Fibroblast of peridontal ligament (primary cell): ENCODE results near the gene KIF17.

ENCODE experiments used
- DNase-seq: peaks from one replicate; pipeline ENCODE4 v3.0.0-alpha.2; 2010; ENCODE audit errors: extremely low read depth

KIF17 gene

DNA sequence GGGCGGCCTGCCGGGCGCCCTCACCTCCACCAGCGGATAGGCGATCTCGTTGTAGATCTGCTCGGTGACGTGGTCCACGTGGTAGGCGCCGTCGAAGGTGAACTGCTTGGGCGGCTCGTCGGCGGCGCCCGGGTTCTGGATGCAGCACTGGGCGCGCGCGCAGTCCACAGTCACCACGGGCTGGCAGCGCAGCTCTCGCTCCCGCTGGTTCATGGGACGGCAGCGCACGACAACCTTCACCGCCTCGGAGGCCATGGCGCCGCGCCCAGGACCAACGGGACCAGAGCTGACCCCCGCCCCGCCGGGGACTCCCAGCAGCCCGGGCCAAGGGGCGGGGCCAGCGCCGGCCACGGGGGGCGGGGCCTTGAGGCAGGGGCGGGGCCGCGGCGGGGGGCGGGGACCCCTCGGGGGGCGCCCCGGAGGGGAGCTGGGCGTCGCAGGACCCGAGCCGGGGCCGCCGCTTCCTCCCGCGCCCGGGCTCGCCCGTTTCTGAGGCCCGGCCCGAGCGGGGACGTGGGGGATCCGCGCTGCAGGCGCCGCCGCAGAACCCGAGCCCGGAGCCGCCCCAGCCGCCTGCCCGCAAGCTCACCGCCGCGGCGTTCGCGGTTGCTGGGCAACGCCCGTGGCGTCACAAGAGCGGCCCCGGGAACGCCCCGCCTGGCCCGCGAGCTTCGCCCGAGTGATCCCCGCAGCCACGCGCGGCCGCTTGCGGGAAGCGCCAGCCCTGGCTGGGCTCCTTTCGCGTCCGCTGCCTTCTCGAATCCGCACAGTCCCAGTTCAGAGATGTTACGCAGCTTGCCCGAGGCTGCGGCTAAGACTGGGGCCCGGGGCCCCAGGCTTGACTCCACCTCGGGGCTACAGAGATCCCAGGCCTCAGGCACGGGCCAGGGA is at the start of gene KIF17:
Gene KIF17 (minus strand): TSS at position 556 of the 891 bp plus-strand sequence. CDS start 301 bp downstream, at position 255.
- DNase-seq = peak; percentile 65

- no peak for DNase-seq
Observed at GRCh38 chr1:20767271-20767670, 49.5 kb upstream of the KIF17 start.

DNA sequence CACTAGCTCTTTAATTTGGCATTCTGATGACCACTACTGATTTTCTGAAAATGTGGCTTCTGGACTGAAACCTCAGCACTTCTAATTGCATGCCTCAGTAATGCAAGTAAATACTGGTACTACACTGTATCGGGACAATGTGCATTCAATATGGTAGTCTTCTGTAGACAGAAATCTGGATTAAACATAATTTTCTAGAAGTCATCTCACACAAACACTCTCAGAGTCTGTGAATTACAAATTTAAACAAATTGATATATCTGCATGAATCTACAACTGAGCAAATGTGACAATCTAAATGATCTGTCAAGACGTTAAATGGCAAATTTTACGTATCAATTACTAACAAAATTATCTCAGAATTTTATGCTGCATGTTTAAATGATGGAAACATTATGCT is 45.6 kb upstream of the KIF17 start:
- no peak for DNase-seq

GRCh38 chr1:20760322-20760721 is 42.5 kb upstream of the KIF17 start:
- DNase-seq = no peak

GRCh38 chr1:20753589-20753988 is 35.8 kb upstream of the KIF17 start:
- DNase-seq = peak; percentile 44

- DNase-seq = no peak
Observed at GRCh38 chr1:20751462-20751990, 33.7 kb upstream of the KIF17 start.

DNA sequence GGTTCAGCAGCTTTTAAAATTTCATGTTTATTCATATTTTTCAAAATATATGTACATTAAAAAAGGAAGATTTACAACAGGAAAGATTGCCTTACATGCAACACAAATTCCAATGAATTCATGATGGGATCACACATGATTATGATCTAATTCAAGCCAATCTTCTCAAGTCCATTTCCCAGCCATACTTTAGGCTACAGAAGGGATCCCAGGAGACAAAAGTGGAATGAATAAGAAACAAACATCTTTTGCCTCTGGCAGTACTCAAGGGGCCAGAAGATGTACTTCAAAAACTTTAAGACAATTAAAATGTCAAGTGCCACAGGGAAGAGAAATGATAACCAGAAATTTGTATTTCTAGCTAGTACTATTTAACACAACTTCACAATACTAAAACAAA is 24.9 kb upstream of the KIF17 start:
- DNase-seq = peak; percentile 77

GRCh38 chr1:20740781-20741180 is 23.0 kb upstream of the KIF17 start:
- no peak for DNase-seq

- DNase-seq = peak; percentile 80
Observed at GRCh38 chr1:20739225-20739624, 21.4 kb upstream of the KIF17 start.

- DNase-seq = no peak
Observed at GRCh38 chr1:20735581-20736111, 17.8 kb upstream of the KIF17 start.

- peak; percentile 18 for DNase-seq
Observed at GRCh38 chr1:20733360-20733975, 15.7 kb upstream of the KIF17 start.

DNA sequence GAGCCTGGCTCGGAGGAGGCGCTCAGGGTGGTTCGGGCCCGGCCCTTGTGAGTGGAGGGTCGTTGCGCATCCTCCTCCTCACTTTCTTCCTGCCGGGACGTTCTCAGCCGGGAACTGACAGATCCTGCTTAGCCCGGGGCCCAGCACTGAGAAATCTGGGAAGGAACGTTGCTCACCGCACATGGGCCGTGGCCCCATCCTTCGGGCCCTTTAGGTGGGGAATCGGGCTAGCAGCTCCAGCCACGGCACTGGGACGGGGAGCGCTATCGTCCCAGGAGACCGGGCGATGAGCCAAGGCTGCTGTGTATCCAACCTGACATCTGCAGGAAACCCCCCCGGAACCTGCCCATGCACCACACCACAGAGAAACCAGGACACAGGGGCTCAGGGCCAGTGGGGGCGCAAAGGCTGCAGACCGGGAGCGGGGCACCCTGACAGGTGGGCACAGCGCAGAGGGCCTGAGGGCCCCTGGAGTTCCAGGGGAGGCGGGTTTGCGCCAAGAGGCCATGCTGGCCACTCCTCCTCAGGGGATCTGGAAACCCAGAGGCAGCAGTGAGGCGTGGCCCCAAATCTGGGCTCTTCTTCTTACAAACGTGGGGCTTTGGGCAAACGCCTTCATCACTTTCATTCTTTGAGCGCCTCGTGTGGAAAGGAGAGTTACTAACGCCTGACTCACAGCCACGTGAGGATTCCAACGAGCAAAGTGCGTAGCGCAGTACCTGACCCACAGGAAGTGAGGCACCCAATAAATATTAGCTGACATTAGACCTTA is 15.0 kb upstream of the KIF17 start, which contains the start of gene SH2D5:
Gene SH2D5 (minus strand): TSS at position 116 of the 772 bp plus-strand sequence. CDS start 4,659 bp downstream, outside the sequence.
- peak; percentile 93 for DNase-seq

GRCh38 chr1:20732071-20732587 is 14.3 kb upstream of the KIF17 start:
- DNase-seq = peak; percentile 40

GRCh38 chr1:20731057-20731991 is 13.5 kb upstream of the KIF17 start:
- DNase-seq = no peak

DNA sequence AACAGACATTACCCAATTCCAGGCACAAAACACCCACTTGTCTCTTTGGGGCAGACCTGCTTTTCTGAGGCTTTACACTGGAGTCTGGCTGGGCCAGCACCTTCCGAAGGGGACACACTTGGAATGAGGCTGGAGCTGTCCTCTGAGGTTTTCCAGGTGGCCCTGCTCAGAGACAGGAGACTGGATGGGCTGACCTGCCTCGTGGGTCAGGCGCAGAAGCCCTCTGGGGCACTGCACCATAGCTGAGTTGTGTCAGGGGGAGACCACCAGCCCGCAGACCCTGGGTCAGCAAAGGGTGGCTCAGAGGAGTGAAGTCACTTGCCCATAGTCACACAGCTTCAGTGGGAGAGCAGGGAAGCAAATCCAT is 12.9 kb upstream of the KIF17 start:
- DNase-seq = no peak

DNA sequence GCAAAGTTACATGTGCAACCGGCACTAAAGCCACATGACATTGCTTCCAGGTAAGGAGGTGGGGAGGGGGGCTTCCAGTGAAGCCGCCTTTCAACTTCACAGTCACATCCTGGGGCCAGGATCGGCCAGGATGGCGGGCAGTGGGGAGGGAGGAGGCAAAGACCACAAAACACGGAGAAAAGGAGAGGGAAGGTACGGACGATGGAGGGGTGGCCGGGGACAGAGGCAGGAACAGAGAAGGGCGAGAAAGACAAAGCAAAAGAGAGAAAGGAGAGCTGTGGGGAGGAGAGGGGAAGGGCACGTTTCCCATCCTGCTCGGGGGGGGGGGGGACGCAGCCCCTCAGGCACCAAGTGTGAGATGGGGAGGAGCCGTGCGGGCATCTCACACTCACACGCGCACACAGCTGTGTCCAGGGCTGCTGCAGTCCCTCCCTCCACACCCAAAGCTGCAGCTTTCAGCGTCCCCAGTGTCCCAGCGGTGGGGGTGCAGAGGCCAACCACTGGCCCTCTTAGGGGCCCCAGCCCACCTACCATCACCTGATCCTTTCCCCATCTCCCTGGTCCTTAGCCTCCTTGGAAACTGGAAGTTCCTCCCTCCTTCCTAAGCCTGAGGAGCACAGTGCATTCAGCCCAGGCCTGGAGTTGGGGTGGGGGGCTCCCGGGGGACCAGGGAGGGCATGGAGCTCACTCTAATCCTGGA is 12.3 kb upstream of the KIF17 start:
- no peak for DNase-seq

GRCh38 chr1:20729155-20729931 is 11.5 kb upstream of the KIF17 start:
- no peak for DNase-seq

DNA sequence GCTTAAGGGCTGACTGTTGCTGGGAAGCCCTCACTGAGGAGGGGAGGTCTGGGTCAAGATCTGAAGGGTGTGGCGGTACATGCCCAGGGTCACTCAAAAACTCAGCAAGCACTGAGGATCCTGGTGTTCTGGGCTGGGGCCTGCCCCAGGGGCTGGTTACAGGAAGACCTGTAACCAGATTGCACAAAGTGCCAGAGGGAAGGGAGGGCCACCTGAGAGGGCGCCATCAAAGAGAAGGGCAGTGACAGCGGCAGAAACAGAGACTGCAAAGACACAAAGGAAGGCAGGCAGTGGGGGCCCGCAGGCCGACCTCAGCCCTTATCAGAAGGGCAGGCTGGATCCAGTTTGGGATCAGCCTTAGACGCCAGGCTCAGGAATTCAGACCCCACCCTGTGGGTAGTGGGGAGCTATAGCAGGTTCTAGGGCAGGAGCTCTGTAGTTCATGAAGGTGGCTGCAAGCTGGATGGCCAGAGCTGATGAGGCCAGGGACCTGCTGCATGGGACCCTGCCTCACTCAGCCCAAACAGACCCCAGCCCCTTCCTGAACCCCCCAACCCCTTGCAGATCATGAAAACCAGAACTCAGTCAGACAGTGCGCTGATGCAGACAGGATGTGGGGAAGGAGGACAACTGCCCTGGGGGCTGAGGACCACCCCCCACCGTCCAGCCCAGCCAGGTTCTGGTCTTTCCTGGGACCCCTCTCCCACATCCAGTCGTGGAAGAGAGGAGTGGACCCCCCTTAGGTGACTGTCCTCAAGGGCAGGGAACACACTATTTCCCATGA is 10.8 kb upstream of the KIF17 start:
- no peak for DNase-seq
